ENCODE measurements around the gene LIPC.

Gene LIPC

DNA sequence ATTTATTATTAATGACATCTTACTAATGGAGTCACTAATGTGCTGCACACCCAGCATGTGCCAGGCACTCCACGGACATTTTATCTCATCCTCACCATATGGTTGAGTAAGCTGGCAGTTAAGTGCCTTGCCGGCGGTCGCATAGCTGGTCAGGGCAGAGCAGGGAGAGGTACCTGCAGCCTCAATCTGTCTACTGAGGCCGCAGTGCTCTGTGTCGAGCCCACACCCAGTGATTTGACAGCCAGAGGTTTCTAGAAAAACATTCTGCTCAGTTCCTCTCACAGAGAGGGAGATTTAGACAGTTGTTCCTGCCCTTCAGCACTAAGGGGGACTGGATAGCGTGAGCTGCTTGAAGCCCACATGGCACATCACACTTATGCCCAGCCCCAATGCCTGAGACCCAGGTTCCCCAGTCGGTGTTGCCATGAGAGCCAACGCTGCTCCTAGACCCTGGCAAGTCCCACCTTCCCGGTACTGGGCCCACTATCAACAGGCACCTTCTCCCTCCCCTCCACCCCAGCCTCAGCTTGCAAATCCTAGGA lies 2.6 kb downstream of the LIPC start:
- no peak for DNase-seq

GRCh38 chr15:58436552-58436951 lies 4.8 kb downstream of the LIPC start:
- no peak for DNase-seq

DNA sequence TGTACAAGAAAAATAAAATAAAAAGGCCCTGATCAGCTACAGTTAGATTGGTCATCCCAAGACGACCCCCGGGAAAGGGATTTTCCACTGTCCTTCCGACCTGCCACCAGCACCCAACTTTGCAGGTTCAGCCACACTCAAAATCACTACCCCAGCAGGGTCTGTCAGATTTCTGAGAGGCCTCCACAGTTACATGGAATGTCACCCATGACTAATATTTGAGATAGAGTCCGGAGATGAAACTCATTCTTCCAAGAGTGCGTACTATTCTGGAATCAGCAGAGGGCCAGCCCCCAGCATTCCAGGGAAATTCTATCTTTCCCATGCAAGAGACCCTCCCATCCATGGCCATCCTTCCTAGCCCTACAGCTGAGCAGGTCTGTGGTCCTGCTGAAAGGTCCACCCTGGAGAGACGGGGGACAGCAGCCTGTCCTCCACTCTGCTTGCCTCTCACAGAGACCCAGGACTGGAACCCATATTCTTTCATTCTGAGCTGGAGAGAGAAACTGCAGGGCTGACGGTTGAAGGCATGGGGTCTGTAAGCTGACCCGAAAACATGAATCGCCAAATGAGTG lies 5.8 kb downstream of the LIPC start:
- no peak for DNase-seq

DNA sequence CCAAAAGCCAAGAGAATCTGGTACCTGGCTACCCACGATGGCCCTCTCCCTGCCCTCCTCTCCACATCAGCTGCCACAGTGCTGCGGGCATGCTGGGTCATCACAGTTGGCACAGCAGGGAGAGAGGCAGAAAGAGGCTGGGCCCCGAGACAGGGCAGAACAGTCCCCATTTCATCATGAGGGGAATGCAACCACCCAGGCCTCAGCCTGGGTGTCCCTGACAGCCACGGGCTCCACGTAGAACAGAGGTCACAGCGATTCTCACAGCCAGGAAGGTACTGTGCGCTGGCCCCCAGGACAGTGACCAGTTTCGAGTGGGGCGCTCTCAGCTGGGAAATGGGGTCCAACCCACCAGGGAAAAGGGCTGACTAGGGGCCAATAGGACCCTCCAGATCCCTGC lies 6.3 kb downstream of the LIPC start:
- DNase-seq, result no peak

DNA sequence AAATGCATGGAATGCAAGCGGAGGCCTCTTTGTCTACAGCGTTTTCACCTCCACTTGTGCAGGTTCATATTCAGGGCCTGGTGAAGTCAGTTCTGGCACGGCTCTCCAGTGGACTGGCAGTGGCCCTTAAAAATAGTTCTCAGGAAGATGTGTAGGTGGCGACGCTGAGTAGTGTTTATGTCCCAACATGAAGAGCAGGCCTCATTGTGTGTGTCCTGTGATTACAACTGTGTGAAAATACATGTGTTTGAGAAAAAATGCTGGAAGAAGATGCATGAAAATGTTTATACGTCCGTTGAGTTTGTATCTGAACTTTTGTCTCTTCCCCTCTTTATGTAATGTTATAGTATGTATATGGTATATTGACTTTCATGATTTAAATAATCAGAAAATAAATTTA lies 7.2 kb downstream of the LIPC start:
- no peak for DNase-seq

DNA sequence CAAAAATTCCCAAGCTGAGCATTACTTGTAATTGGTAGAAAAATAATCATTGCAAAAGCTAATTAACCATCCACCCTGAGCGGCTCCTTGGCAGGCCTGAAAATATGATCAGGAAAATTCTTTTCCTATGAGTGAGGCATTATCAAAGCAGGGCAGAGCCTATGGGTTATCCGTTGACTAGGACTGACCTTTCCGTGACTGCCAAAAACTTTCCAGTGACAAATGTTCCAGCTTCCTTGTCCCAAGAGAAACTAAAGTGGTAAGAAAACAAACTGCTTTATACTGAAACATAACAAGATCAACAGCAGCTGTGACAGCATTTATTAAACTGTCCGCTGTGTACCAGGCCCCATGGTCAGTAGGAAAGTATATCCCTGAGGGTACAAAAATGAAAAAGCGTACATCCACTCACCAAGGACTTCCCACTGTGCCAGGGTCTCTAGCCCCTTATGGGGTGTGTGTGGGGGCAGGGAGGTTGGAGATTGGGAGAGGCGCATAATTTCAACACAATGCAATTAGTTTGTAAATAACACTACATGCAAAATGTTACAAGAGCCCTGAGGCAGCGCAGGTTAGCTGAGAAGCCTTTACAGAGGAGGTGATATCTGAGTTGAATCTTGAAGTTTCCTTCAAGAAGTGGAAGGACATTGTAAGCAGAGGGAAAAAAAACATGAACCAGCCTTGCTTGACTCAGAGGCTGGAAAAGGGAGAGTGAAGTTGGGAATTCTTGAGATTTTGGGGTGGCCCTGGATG lies 8.5 kb downstream of the LIPC start:
- DNase-seq, result no peak

DNA sequence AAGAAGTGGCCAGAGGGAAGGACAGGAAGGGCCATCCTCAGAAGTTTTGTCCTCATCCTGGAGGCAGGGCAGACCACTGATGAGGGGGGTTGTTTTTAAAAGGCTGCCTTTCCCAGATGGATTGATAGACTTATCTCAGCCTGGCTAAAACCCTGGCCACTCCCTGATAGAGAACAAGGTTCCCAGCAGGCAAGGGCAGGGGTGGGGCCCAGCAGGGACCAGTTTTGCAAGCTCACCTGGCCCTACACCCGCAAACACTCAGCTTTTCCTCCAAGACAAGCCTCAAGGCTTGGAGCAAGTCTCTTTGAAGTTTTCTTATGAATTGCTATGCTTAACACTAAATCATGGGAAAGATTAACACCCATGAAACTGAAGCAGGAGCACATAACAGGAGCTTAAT lies 9.1 kb downstream of the LIPC start:
- no peak for DNase-seq

DNA sequence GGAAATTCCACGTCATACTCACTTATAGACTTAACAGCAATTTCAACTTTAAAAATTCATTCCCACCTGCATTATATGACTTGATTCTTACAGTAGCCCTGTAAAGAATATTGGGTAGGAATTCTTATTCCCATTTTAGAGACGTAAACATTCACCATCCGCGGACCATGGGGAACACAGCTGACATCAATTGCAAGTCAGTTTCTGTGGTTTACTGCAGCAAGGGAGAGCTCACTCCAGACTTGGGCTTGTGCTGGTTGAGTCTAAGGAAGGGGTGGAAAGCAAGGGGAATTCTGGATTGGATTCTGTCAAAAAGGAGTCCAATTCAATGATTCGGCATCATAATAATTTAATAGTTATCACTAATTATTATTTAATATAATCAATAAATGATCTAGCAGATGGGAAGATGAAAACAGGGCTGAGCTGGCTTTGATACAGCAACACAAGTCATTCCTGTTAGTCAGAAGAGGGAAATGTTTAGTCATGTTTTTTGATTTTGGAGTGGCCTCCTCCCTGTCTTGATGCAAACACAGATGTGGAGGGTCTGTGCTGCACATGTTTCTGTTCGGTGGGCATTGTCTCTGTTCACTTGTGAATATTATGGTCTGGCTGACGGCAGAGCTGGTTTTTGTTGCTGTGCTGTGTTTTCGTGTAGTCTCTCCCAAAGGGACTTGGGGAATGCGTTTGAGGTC lies 9.7 kb downstream of the LIPC start:
- DNase-seq, result no peak

DNA sequence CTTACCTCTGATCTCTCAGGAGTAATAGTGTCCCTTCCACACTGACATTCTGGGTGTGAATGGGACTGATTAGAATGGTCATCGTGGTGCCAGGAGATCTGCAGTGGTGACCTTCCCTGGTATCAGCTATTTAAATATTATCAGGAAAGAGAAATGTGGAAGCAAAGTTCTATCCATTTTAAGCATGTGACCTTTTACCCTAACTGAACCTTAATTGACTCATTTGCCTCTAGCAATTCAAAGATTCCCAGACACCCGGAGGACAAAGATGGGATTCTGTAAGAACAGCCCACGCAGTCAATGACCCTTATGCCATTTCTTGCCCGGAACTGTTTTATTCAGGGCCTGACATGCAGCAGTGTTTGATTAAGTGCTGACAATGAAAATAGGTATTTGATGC lies 10.3 kb downstream of the LIPC start:
- no peak for DNase-seq

DNA sequence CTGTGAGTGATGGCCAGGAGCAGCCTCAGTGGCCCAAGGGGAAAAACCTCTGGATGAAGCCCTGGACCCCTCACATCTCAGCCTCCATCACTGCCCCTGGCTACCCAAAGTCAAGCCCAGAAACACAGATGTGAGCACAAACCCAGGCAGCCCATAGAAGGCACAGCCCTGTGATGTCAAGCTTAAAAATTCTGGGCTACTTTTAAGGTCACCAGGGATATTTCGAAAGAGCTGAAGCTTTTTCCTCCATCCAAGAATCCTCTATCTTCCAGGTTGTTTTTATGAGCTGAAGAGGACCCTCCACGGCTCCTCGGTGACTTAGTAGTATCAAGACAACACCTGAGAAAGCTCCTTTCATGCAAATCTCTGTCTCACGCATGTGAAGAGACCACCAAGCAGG lies 11.5 kb downstream of the LIPC start:
- DNase-seq, result no peak

- DNase-seq, result no peak
These were observed 12.3 kb downstream of the LIPC start for GRCh38 chr15:58444056-58444455.

- no peak for DNase-seq
These were observed 13.0 kb downstream of the LIPC start for GRCh38 chr15:58444658-58445332.

- no peak for DNase-seq
These were observed 14.1 kb downstream of the LIPC start for GRCh38 chr15:58445865-58446264.

DNA sequence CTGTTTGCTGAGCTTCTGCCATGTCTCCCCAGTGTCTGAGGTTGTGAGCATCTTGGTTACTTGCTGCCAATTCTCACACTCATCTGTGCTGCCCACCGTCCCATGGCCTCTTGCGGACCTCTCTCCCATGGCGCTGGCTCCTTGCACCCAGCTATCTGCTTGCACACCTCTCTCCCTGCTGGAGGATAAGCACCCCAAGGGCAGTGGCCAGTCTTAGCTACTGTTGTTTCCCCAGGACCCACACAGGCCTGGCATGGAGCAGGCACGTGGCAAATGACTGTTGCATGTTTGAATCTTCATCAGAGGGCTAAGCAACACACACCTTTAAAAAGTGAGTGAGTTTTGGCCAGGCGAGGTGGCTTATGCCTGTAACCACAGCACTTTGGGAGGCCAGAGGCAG lies 14.7 kb downstream of the LIPC start:
- DNase-seq, result no peak

DNA sequence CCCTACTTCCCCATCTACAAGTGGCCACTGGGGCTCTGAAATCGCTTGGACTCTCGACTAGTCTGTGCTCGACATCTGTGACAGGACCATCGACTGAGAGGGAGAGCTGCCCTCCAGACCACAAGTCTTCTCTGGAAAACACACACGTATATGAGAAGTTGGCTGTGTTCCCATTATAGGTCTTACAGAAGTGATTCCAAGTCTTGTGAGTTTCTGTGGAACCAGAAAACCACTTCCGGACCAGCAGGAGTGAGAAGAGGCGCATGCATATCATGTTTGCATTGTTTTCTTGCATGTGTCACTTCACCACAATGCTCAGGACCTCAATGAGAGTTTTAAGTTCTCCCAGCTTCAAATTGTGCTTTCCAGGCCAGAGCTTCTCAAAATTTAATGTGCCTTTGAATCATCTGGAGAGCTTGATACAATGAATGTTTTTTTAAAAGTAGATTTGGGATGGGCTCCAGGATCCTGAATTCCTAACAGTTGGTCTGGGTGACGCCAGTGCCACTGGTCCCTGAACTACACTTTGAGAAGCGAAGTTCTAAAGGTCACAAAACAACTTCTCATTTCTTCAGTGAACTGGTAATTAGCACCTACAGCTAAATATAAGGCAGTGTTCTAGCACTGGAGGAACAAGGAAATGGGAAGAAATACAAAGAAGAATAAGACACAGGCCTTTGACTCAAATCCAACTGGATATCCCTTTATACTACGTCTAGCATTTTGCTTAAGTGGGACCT lies 15.7 kb downstream of the LIPC start:
- no peak for DNase-seq

DNA sequence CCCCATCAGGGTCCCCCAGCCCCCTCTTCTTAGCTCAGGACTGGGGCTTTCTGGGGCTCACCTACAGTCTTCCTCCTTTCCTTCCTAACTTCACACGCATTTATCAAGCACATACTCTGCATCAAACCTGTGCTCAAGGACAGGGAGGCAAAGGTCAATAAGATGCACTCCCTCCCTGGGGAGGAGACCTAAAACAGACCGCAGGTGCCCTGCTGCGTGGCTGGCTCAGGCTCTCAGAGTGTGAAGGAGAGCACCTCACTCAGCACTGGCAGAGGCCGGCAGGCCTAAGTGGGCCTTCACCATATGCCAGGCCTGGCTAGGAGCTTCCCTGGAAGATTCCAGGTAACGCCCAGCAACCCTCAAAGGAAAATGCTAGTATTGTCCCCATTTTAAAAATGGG lies 16.5 kb downstream of the LIPC start:
- DNase-seq, result no peak

GRCh38 chr15:58448906-58449305 lies 17.1 kb downstream of the LIPC start:
- DNase-seq, result no peak

GRCh38 chr15:58451826-58452225 lies 20.0 kb downstream of the LIPC start:
- DNase-seq, result no peak

DNA sequence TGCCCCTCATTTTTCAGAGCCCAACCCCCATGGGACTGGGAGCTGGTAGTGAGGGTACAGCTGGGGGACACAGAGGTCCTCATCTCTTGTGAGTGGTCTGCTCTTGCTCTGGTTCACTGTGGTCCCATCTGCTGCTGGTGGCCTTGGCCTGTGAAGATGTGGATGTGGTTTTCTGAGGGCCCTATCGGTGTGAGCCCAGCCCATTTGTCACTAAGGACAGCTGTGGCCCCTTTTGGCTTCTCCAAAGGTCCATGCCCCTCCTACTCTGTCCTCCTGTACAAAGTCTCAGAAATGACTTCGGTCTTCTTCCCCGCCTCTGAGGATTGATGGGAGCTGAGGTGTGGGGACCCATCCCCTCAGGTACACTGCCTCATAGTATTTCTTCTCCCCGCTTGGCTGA lies 21.0 kb downstream of the LIPC start:
- no peak for DNase-seq

- no peak for DNase-seq
These were observed 22.4 kb downstream of the LIPC start for GRCh38 chr15:58453931-58454793.
